GM12878 (cell line): Measurements from ENCODE around the gene ETV2. TPM values are rescaled to one million over a fixed set of nuclear protein-coding genes. Genes with fewer than 3 reads are reported as not detected.

Experiments used
- ATAC-seq: fragments of 200-7000 bp; cut with Tn5 transposase; 3 replicates; pipeline ENCODE4 v1.9.1; 2020; ENCODE audit warnings: mild to moderate bottlenecking, moderate library complexity
- BruUV-seq: library from RNA; stranded (reverse); fragments of 400-500 nt; replicated peaks from 2 replicates; lab custom pipeline; 2021; lab: Mats Ljungman, UMichigan
- CTCF ChIA-PET: fragments of 300-600 bp; sonication (Branson Sonifier 250); formaldehyde crosslinking; extraction: SDS; loops from one replicate; lab custom pipeline; 2021; ENCODE audit warnings: inconsistent platforms; lab: Yijun Ruan, JAX
- POLR2A ChIA-PET: fragments of 350-600 bp; formaldehyde crosslinking; extraction: SDS; loops from one replicate; lab custom pipeline; 2021; ENCODE audit warnings: inconsistent platforms; lab: Charles Lee
- RAD21 ChIA-PET: fragments of 300-600 bp; sonication (Branson Sonifier 250); formaldehyde crosslinking; loops from one replicate; lab custom pipeline; 2023; ENCODE audit warnings: antibody characterized with exemption; ENCODE audit not compliant: unreplicated experiment; lab: Charles Lee
- SMC1A ChIA-PET: fragments of 300-600 bp; sonication (Branson Sonifier 250); formaldehyde crosslinking; loops from one replicate; lab custom pipeline; 2023; ENCODE audit not compliant: unreplicated experiment, uncharacterized antibody; lab: Charles Lee
- DNase-seq: peaks from one replicate; pipeline ENCODE4 v3.0.0-alpha.2; 2011; ENCODE audit warnings: low read depth, low spot score
- FAIRE-seq: peaks from 3 replicates; lab custom pipeline; 2011; peaks lifted over from hg19 to GRCh38; lab: Jason Lieb, UNC
- H2AFZ ChIP-seq: 2 replicates; pipeline ENCODE4 v1.6.0; 2011; ENCODE audit warnings: low read depth, low read length, control low read depth; ENCODE audit not compliant: control insufficient read depth
- H3K27ac ChIP-seq: 2 replicates; pipeline ENCODE4 v1.5.1; 2011; ENCODE audit warnings: control low read depth; ENCODE audit not compliant: control insufficient read depth, insufficient read depth
- H3K27me3 ChIP-seq, 2 experiments: replicated peaks in 1 of 2; 2 replicates each; pipeline versions ENCODE4 v1.6.0 to v1.6.1; 2011; ENCODE audit warnings: low read length in 1 of 2; ENCODE audit not compliant: control insufficient read depth in 2 of 2, insufficient read depth in 2 of 2
- H3K36me3 ChIP-seq, 2 experiments: 2 replicates each; pipeline ENCODE4 v1.5.1; 2011; ENCODE audit warnings: low read length in 1 of 2; ENCODE audit not compliant: control insufficient read depth in 2 of 2, insufficient read depth in 2 of 2
- H3K4me1 ChIP-seq: 2 replicates; pipeline ENCODE4 v1.6.1; 2011; ENCODE audit warnings: mild to moderate bottlenecking, low read length, moderate library complexity, mixed read lengths; ENCODE audit not compliant: control insufficient read depth, insufficient read depth
- H3K4me2 ChIP-seq: 2 replicates; pipeline ENCODE4 v1.6.0; 2011; ENCODE audit warnings: control low read depth; ENCODE audit not compliant: control insufficient read depth, insufficient read depth
- H3K4me3 ChIP-seq: fragments of 200-600 bp; sonication (generic); 2 replicates; pipeline ENCODE4 v1.5.1; 2016
- H3K79me2 ChIP-seq: 2 replicates; pipeline ENCODE4 v1.6.0; 2011; ENCODE audit warnings: low read length; ENCODE audit not compliant: control insufficient read depth, insufficient read depth
- H3K9ac ChIP-seq: 2 replicates; pipeline ENCODE4 v1.8.0; 2011; ENCODE audit warnings: low read length, control low read depth, mixed read lengths; ENCODE audit not compliant: control insufficient read depth, insufficient read depth
- H3K9me3 ChIP-seq: replicated peaks from 3 replicates; pipeline ENCODE4 v1.5.1; 2011; ENCODE audit warnings: mild to moderate bottlenecking, low read length; ENCODE audit not compliant: control insufficient read depth, insufficient read depth
- H4K20me1 ChIP-seq: 2 replicates; pipeline ENCODE4 v1.6.0; 2011; ENCODE audit not compliant: control insufficient read depth, insufficient read depth
- HDGF ChIP-seq: fragments of 450-650 bp; IDR thresholded peaks from 2 replicates; pipeline ENCODE4 v1.6.1; 2016; ENCODE audit warnings: antibody characterized with exemption
- IKZF1 ChIP-seq: fragments of 450-650 bp; conservative IDR thresholded peaks from 2 replicates; pipeline ENCODE4 v1.6.1; 2017; ENCODE audit warnings: antibody characterized with exemption, mild to moderate bottlenecking
- LARP7 ChIP-seq: fragments of 450-650 bp; IDR thresholded peaks from 2 replicates; pipeline ENCODE4 v1.6.1; 2017; ENCODE audit warnings: mild to moderate bottlenecking
- MTA3 ChIP-seq: IDR thresholded peaks from 2 replicates; pipeline ENCODE4 v1.6.1; 2012; ENCODE audit warnings: low read length, inconsistent platforms, borderline replicate concordance
- NRF1 ChIP-seq: conservative IDR thresholded peaks from 2 replicates; pipeline ENCODE4 v1.6.1; 2011; ENCODE audit warnings: mild to moderate bottlenecking, low read depth, low read length, improper control_type of control experiment
- POLR2A ChIP-seq: IDR thresholded peaks from 2 replicates; pipeline ENCODE4 v1.6.1; 2011; ENCODE audit warnings: low read depth, mild to moderate bottlenecking, low read length
- ZNF207 ChIP-seq: fragments of 450-650 bp; IDR thresholded peaks from 2 replicates; pipeline ENCODE4 v1.6.1; 2014; ENCODE audit warnings: antibody characterized with exemption, mild to moderate bottlenecking, borderline replicate concordance
- ZNF217 ChIP-seq: fragments of 450-650 bp; IDR thresholded peaks from 2 replicates; pipeline ENCODE4 v1.6.1; 2017; ENCODE audit warnings: antibody characterized with exemption, mild to moderate bottlenecking
- ZNF592 ChIP-seq: fragments of 450-650 bp; IDR thresholded peaks from 2 replicates; pipeline ENCODE4 v1.6.1; 2017; ENCODE audit warnings: mild to moderate bottlenecking, moderate library complexity
- WGBS: methylation state at CpG from one replicate; pipeline ENCODE4 v1.1.6; 2016; ENCODE audit warnings: low lambda C conversion rate; ENCODE audit not compliant: insufficient replicate concordance, insufficient coverage; ENCODE audit errors: missing lambda C conversion rate; 5-methylcytosine and 5-hydroxymethylcytosine counted together
- in situ Hi-C: fragments of 300-500 bp; cut with MboI; formaldehyde crosslinking; loops from 9 replicates; pipeline ENCODE4 v1.14.3; 2018; ENCODE audit warnings: mixed read lengths
- intact Hi-C: fragments of 100-400 bp; cut with micrococcal nuclease; formaldehyde crosslinking; loops from one replicate; pipeline ENCODE4 v1.14.2; 2022; ENCODE audit not compliant: unreplicated experiment
- polyA plus RNA-seq, 11 experiments: library from polyadenylated mRNA; depleted of rRNA in 4 of 11; unstranded in 6 of 11; stranded (reverse) in 5 of 11; fragments of >200 nt; fragmentation: Nextera tagmentation in 4 of 11; fragmentation: Illumina TruSeq in 1 of 11; extraction: Ambion mirVana in 4 of 11; extraction: Trizol in 1 of 11; gene quantifications; 1 replicate in 1 of 11; 2 replicates in 10 of 11; pipeline versions ENCODE4 v1.2.1 to v1.2.3, GENCODE V29; 2011 to 2016; ENCODE audit warnings: inconsistent platforms in 2 of 11, missing spikeins in 2 of 11, low read depth in 1 of 11
- total RNA-seq, 4 experiments: library from RNA; depleted of rRNA in 3 of 4; stranded (reverse); fragments of >200 nt in 3 of 4; fragmentation: Illumina TruSeq in 1 of 4; extraction: Trizol in 1 of 4; gene quantifications; 2 replicates each; pipeline versions ENCODE4 v1.2.1 to v1.2.3, GENCODE V29; 2013 to 2021

ETV2 gene
- total and polyA plus RNA-seq, 10 of the 15 experiments (the other 5 are each of a cell fraction or from before 2014, with no cell fraction given), result 0.10 to 1.4 (median 0.54) TPM; not detected in 1

DNA sequence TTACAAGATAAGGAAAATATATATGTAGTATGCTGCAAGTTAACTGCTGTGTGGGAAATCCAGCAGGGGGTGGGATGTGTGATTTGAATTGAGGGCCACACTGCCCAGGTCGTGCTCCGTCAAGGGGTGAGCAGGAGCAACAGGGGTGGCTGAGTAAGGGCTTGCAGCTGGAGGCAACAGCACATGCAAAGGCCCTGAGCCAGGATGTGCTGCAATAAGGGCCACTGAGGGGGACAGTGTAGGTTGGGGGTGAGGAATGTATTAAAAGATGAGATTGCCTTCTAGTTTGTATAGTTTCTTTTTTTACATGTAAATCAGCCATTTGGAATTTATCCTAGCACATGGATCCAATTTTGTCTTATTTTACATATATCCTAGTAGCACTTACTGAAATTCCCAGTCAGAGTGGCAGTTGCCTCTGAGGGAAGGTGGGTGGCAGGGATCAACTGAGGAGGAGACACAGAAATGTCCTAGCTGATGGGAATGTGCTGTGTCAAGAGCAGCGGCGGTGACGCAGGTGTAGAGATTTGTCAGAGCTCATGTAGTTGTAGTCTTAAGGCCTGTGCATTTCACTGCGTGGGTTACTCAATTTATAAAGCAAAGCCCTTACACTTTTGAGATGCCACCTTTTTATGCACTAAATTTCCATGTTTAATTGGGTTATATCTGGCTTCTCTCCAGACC lies 18.1 kb upstream of the ETV2 start:
- Histone ChIP-seq H3K27ac (no peak overlapping the region), H3K79me2 (no peaks in the 10 kb centered on the region; the same call in 1 of the 2 replicates), H2AFZ (no peak overlapping the region), H3K27me3 (no peaks in the 10 kb centered on the region), H3K9ac (no peak overlapping the region), H3K36me3 (no peaks in the 10 kb centered on the region; a peak in 1 of 4 replicates), H3K4me2 (no peak overlapping the region), H3K4me1 (no peaks in the 10 kb centered on the region), H4K20me1 (no peaks in the 10 kb centered on the region), H3K4me3 (no peak overlapping the region), H3K9me3 (no peaks in the 10 kb centered on the region)
- intact Hi-C loops (no loop called here), in situ Hi-C loops (no loop called here)
- ATAC-seq (no peak), FAIRE-seq (no peak), DNase-seq (no peak)
- TSS peak; percentile 61 for BruUV-seq
- TF ChIP-seq LARP7 (no peak), HDGF (no peak), ZNF217 (no peak), NRF1 (no peak), MTA3 (no peak), ZNF207 (no peak), ZNF592 (no peak), POLR2A (no peak), IKZF1 (no peak)
- 90% methylated on average over 6 of the region's 6 CpGs for WGBS
- ChIA-PET CTCF (interaction anchor here (0.9 kb wide), 1 partner anchor 75 kb away, joined by 3 read pairs; no protein-coding TSS in a partner anchor), SMC1A (interaction anchor here (0.6 to 0.9 kb wide), 2 partner anchors 11 to 40 kb away, joined by 3 to 4 read pairs; partner anchors contain the start of gene HAUS5), POLR2A (interaction anchor here (0.6 kb wide), 1 partner anchor 389 kb away, joined by 3 read pairs; no protein-coding TSS in a partner anchor), RAD21 (no interaction called here)
